ENCODE measurements around the gene TMEM108. TPM values are rescaled to one million over a fixed set of nuclear protein-coding genes. Genes with fewer than 3 reads are reported as not detected.

TMEM108 gene
- total and polyA plus RNA-seq, 2 of the 4 experiments (the other 2 are of a cell fraction) = 0.18 to 2.2 TPM

DNA sequence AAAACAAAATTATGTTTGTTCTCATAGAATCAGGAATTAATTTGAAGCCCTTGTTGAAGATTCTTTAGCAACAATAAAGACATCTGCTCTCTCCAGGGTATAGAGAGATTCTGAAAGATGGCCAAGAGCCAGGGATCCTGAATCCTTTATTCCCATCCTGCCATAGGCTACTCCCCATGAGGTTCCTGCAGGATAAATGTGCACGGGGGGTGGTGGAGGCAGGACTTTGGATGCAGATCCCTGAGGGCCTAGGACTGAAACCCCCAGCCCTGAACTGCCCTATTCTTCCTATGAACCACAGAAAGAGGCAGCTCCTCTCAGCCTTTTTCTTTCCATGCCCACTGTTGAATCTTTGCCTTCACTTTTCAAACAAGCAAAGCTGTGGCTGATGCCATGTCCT is 17.1 kb downstream of the TMEM108 start:
- TF ChIP-seq, protein P1, sequence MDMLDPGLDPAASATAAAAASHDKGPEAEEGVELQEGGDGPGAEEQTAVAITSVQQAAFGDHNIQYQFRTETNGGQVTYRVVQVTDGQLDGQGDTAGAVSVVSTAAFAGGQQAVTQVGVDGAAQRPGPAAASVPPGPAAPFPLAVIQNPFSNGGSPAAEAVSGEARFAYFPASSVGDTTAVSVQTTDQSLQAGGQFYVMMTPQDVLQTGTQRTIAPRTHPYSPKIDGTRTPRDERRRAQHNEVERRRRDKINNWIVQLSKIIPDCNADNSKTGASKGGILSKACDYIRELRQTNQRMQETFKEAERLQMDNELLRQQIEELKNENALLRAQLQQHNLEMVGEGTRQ (IDR thresholded peaks at IDR 0.05; ENCODE audit: low read depth, low read length) = no peak
- no peak for TF ChIP-seq RCOR1 (IDR thresholded peaks at IDR 0.05; ENCODE audit: insufficient replicate concordance, low read length)
- TF ChIP-seq RFX5 (IDR thresholded peaks at IDR 0.05; ENCODE audit: low read depth, low read length) = no peak
- TF ChIP-seq NFE2L2 (IDR thresholded peaks at IDR 0.05; ENCODE audit: low read depth, low read length) = no peak
- TF ChIP-seq SMC3 (IDR thresholded peaks at IDR 0.05; ENCODE audit: low read depth, low read length) = no peak
- no peak for TF ChIP-seq CHD1 (IDR thresholded peaks at IDR 0.05; ENCODE audit: low read depth, low read length)
- TF ChIP-seq, protein P2, sequence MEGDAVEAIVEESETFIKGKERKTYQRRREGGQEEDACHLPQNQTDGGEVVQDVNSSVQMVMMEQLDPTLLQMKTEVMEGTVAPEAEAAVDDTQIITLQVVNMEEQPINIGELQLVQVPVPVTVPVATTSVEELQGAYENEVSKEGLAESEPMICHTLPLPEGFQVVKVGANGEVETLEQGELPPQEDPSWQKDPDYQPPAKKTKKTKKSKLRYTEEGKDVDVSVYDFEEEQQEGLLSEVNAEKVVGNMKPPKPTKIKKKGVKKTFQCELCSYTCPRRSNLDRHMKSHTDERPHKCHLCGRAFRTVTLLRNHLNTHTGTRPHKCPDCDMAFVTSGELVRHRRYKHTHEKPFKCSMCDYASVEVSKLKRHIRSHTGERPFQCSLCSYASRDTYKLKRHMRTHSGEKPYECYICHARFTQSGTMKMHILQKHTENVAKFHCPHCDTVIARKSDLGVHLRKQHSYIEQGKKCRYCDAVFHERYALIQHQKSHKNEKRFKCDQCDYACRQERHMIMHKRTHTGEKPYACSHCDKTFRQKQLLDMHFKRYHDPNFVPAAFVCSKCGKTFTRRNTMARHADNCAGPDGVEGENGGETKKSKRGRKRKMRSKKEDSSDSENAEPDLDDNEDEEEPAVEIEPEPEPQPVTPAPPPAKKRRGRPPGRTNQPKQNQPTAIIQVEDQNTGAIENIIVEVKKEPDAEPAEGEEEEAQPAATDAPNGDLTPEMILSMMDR (conservative IDR thresholded peaks at IDR 0.05; ENCODE audit: low read depth, low read length) = no peak
- no peak for TF ChIP-seq POLR2A (IDR thresholded peaks at IDR 0.05; ENCODE audit: low read depth, low read length)
- TF ChIP-seq MAZ (IDR thresholded peaks at IDR 0.05; ENCODE audit: borderline replicate concordance, low read depth, low read length) = no peak
- no peak for TF ChIP-seq RAD21 (IDR thresholded peaks at IDR 0.05; ENCODE audit: low read length)
- TF ChIP-seq BHLHE40 (IDR thresholded peaks at IDR 0.05; ENCODE audit: low read depth, low read length) = no peak
- no peak for TF ChIP-seq MXI1 (IDR thresholded peaks at IDR 0.05; ENCODE audit: borderline replicate concordance, low read depth, low read length)
- no peak for TF ChIP-seq CEBPB (IDR thresholded peaks at IDR 0.05; ENCODE audit: low read depth, low read length)
- TF ChIP-seq, protein P3, sequence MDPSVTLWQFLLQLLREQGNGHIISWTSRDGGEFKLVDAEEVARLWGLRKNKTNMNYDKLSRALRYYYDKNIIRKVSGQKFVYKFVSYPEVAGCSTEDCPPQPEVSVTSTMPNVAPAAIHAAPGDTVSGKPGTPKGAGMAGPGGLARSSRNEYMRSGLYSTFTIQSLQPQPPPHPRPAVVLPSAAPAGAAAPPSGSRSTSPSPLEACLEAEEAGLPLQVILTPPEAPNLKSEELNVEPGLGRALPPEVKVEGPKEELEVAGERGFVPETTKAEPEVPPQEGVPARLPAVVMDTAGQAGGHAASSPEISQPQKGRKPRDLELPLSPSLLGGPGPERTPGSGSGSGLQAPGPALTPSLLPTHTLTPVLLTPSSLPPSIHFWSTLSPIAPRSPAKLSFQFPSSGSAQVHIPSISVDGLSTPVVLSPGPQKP (IDR thresholded peaks at IDR 0.05; ENCODE audit: borderline replicate concordance, low read depth, low read length) = no peak
- no peak for TF ChIP-seq MAFK (IDR thresholded peaks at IDR 0.05; ENCODE audit: low read depth, low read length)
- no peak for TF ChIP-seq FOS (IDR thresholded peaks at IDR 0.05; ENCODE audit: low read depth, low read length)
- WGBS, 2 experiments (ENCODE audit: extremely low coverage in 2 of 2, insufficient read length in 1 of 2) = no CpG with 5 or more reads among the region's 1 CpG
- dilution Hi-C loops (cut with HindIII; ENCODE audit: low sequenced_read_pairs, unreplicated experiment) (no loop called here), intact Hi-C loops (cut with micrococcal nuclease) (no loop called here), in situ Hi-C loops (cut with MboI; ENCODE audit: low sequenced_read_pairs) (no loop called here)
- H3K4me2 ChIP-seq (ENCODE audit: low read depth, low read length) = no peak overlapping the region
- CTCF ChIA-PET = no interaction called here
- H2BK5ac ChIP-seq (ENCODE audit: low read depth, low read length, poor library complexity, severe bottlenecking) = no peak overlapping the region
- no peak overlapping the region for H2AK5ac ChIP-seq (ENCODE audit: low read depth, low read length)
- ATAC-seq (ENCODE audit: low read depth) (no peak), DNase-seq (no peak)
- H4K8ac ChIP-seq (ENCODE audit: low read depth in 2 of 2, low read length in 2 of 2) = no peak overlapping the region
- no peak overlapping the region for H2AK9ac ChIP-seq (replicated peaks; ENCODE audit: low read depth, low read length, poor library complexity)
- H3K27me3 ChIP-seq (ENCODE audit: control insufficient read depth, insufficient read depth, low read length) = peaks cover 2% of the 10 kb centered on the region; the same call in 1 of the 2 replicates
- H3K23ac ChIP-seq (ENCODE audit: low read depth, low read length) = no peak overlapping the region
- no peaks in the 10 kb centered on the region for H3K9me1 ChIP-seq (ENCODE audit: insufficient read depth, low read length)
- H3K4me3 ChIP-seq (ENCODE audit: insufficient read depth, low read depth, low read length) = no peak overlapping the region
- H3K9me3 ChIP-seq (ENCODE audit: control insufficient read depth, insufficient read depth, low read length) = no peaks in the 10 kb centered on the region
- H3K9ac ChIP-seq (ENCODE audit: low read depth, low read length) = no peak overlapping the region
- no peak overlapping the region for H3K14ac ChIP-seq (replicated peaks; ENCODE audit: low read depth, low read length)
- no peak overlapping the region for H3K27ac ChIP-seq (ENCODE audit: insufficient read depth, low read length)
- H3K4ac ChIP-seq (ENCODE audit: low read depth, low read length) = no peak overlapping the region
- H2BK15ac ChIP-seq (ENCODE audit: low read depth, low read length) = no peak overlapping the region
- no peaks in the 10 kb centered on the region for H3K4me1 ChIP-seq (ENCODE audit: control insufficient read depth, insufficient read depth, low read length)
- no peak overlapping the region for H3K18ac ChIP-seq (ENCODE audit: low read depth, low read length)
- POLR2A ChIA-PET (ENCODE audit: unreplicated experiment) = no interaction called here
- no peak overlapping the region for H4K91ac ChIP-seq (ENCODE audit: insufficient read depth, low read depth, low read length)
- H3K79me1 ChIP-seq (ENCODE audit: low read depth in 1 of 2, low read length in 2 of 2) = no peaks in the 10 kb centered on the region
- no peak overlapping the region for H3K56ac ChIP-seq (ENCODE audit: extremely low read depth, insufficient read depth, low read length)
- H3K36me3 ChIP-seq (ENCODE audit: control insufficient read depth, insufficient read depth, low read length) = no peaks in the 10 kb centered on the region
- no peak overlapping the region for H2BK120ac ChIP-seq (ENCODE audit: low read depth, low read length)
- no peaks in the 10 kb centered on the region for H4K20me1 ChIP-seq (ENCODE audit: insufficient read depth, low read length)
- no peak overlapping the region for H2BK20ac ChIP-seq (ENCODE audit: low read depth, low read length)
- no peak overlapping the region for H2AFZ ChIP-seq (replicated peaks; ENCODE audit: low read length, poor library complexity)
- BruUV-seq (replicated peaks) = no TSS peak
- no peak overlapping the region for H4K5ac ChIP-seq (ENCODE audit: low read depth, low read length)
